Liver (tissue), 3 donors: ENCODE results near the gene KRT37.
"Not testable (repeated sequence)": the region's sequence is repeated elsewhere in the genome, so short reads cannot be mapped to it uniquely, and the experiment has no call there.

Experiments
- FOXA2 ChIP-seq: IDR thresholded peaks from 2 replicates; pipeline ENCODE4 v1.6.1; 2016; ENCODE audit warnings: antibody characterized with exemption
- GABPA ChIP-seq, 2 donors: IDR thresholded peaks in 1 of 2; conservative IDR thresholded peaks in 1 of 2; 2 replicates each; pipeline ENCODE4 v1.6.1; 2016; ENCODE audit warnings: antibody characterized with exemption in 2 of 2, mild to moderate bottlenecking in 1 of 2, moderate library complexity in 1 of 2
- JUND ChIP-seq, 2 donors: IDR thresholded peaks; 2 replicates each; pipeline ENCODE4 v1.6.1; 2016; ENCODE audit warnings: antibody characterized with exemption in 2 of 2
- YY1 ChIP-seq: IDR thresholded peaks from 2 replicates; pipeline ENCODE4 v1.6.1; 2016; ENCODE audit warnings: antibody characterized with exemption, mild to moderate bottlenecking
- TF ChIP-seq, protein P1 (sequence below): fragments of 150-350 bp; IDR thresholded peaks from 2 replicates; pipeline ENCODE4 v1.5.1; 2017; ENCODE audit warnings: improper control_type of control experiment, low read depth, low read length; ENCODE audit not compliant: missing input control
- TF ChIP-seq, protein P2 (sequence below): IDR thresholded peaks from 2 replicates; pipeline ENCODE4 v1.6.1; 2016; ENCODE audit warnings: antibody characterized with exemption, mild to moderate bottlenecking
- TF ChIP-seq, protein P3 (sequence below): IDR thresholded peaks from 2 replicates; pipeline ENCODE4 v1.6.1; 2016; ENCODE audit warnings: antibody characterized with exemption
- donor health status: healthy.
- donor health status: healthy.

DNA sequence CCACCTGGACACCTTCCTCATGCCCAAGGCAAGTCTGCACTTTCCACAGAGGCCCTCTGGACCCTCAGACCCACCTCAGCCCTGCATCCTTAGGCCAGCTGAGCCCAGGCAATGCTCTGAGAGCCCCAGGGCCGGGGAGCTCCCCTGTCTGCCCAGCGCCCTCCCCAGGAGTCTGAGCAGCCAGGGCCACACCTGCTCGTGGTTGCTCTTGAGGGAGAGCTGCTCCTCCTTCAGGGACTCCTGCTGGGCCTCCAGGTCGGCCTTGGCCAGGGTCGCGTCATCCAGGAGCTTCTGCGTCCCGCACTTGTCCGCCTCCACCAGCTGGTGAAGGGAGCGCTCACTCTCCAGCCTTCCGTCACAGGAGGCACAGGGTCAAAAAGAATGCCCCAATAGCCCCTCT lies 1.8 kb downstream of the KRT37 start:
- not testable (repeated sequence) for TF ChIP-seq GABPA (IDR thresholded peaks at IDR 0.05 in 1 of 2, conservative IDR thresholded peaks at IDR 0.05 in 1 of 2); YY1; JUND (IDR thresholded peaks at IDR 0.05); FOXA2
- TF ChIP-seq, protein P1, sequence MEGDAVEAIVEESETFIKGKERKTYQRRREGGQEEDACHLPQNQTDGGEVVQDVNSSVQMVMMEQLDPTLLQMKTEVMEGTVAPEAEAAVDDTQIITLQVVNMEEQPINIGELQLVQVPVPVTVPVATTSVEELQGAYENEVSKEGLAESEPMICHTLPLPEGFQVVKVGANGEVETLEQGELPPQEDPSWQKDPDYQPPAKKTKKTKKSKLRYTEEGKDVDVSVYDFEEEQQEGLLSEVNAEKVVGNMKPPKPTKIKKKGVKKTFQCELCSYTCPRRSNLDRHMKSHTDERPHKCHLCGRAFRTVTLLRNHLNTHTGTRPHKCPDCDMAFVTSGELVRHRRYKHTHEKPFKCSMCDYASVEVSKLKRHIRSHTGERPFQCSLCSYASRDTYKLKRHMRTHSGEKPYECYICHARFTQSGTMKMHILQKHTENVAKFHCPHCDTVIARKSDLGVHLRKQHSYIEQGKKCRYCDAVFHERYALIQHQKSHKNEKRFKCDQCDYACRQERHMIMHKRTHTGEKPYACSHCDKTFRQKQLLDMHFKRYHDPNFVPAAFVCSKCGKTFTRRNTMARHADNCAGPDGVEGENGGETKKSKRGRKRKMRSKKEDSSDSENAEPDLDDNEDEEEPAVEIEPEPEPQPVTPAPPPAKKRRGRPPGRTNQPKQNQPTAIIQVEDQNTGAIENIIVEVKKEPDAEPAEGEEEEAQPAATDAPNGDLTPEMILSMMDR, result not testable (repeated sequence)
- TF ChIP-seq, protein P2, sequence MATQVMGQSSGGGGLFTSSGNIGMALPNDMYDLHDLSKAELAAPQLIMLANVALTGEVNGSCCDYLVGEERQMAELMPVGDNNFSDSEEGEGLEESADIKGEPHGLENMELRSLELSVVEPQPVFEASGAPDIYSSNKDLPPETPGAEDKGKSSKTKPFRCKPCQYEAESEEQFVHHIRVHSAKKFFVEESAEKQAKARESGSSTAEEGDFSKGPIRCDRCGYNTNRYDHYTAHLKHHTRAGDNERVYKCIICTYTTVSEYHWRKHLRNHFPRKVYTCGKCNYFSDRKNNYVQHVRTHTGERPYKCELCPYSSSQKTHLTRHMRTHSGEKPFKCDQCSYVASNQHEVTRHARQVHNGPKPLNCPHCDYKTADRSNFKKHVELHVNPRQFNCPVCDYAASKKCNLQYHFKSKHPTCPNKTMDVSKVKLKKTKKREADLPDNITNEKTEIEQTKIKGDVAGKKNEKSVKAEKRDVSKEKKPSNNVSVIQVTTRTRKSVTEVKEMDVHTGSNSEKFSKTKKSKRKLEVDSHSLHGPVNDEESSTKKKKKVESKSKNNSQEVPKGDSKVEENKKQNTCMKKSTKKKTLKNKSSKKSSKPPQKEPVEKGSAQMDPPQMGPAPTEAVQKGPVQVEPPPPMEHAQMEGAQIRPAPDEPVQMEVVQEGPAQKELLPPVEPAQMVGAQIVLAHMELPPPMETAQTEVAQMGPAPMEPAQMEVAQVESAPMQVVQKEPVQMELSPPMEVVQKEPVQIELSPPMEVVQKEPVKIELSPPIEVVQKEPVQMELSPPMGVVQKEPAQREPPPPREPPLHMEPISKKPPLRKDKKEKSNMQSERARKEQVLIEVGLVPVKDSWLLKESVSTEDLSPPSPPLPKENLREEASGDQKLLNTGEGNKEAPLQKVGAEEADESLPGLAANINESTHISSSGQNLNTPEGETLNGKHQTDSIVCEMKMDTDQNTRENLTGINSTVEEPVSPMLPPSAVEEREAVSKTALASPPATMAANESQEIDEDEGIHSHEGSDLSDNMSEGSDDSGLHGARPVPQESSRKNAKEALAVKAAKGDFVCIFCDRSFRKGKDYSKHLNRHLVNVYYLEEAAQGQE, result not testable (repeated sequence)
- TF ChIP-seq, protein P3, sequence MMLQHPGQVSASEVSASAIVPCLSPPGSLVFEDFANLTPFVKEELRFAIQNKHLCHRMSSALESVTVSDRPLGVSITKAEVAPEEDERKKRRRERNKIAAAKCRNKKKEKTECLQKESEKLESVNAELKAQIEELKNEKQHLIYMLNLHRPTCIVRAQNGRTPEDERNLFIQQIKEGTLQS, result not testable (repeated sequence)
